Spinal cord (tissue), 10 donors: Measurements from ENCODE around the gene CXADR. TPM values are rescaled to one million over a fixed set of nuclear protein-coding genes. Genes with fewer than 3 reads are reported as not detected.

Experiments
- DNase-seq, 6 donors: peaks; one replicate each; pipeline versions ENCODE4 v3.0.0 to v3.0.0-alpha.2; 2013 to 2015; ENCODE audit warnings: low spot score in 6 of 6, low read depth in 4 of 6
- H3K27ac ChIP-seq: one replicate; pipeline ENCODE4 v1.5.1; 2013; ENCODE audit warnings: low read depth, low read length, control low read depth
- H3K27me3 ChIP-seq: one replicate; pipeline ENCODE4 v1.6.1; 2013; ENCODE audit warnings: low read length; ENCODE audit not compliant: control insufficient read depth, insufficient read depth
- H3K36me3 ChIP-seq: one replicate; pipeline ENCODE4 v1.6.1; 2013; ENCODE audit warnings: low read length; ENCODE audit not compliant: control insufficient read depth, insufficient read depth
- H3K4me1 ChIP-seq: one replicate; pipeline ENCODE4 v1.6.1; 2013; ENCODE audit warnings: low read length; ENCODE audit not compliant: control insufficient read depth, insufficient read depth
- H3K4me3 ChIP-seq: one replicate; pipeline ENCODE4 v1.5.1; 2013; ENCODE audit warnings: low read depth, low read length, control low read depth
- H3K9me3 ChIP-seq: one replicate; pipeline ENCODE4 v1.6.1; 2013; ENCODE audit warnings: low read length; ENCODE audit not compliant: control insufficient read depth, insufficient read depth
- WGBS: methylation state at CpG from one replicate; pipeline ENCODE4 v1.1.5; 2013; ENCODE audit warnings: missing lambda C conversion rate; ENCODE audit not compliant: insufficient coverage; 5-methylcytosine and 5-hydroxymethylcytosine counted together
- polyA plus RNA-seq, 2 donors: library from polyadenylated mRNA; unstranded; fragments of 120-200 nt; gene quantifications; one replicate each; pipeline ENCODE4 v1.2.1, GENCODE V29; 2013; ENCODE audit not compliant: insufficient read length in 2 of 2
- total RNA-seq, 2 donors: library from RNA; depleted of rRNA in 1 of 2; stranded (reverse); fragments of 120-200 nt in 1 of 2; fragments of >200 nt in 1 of 2; gene quantifications; one replicate each; pipeline versions ENCODE4 v1.2.3 to v1.2.4, GENCODE V29; 2013 to 2014
- donor health status: healthy.

CXADR gene
- total and polyA plus RNA-seq, 4 donors = 55.7 to 89.1 (median 70.6) TPM

GRCh38 chr21:17537299-17537698, 24.5 kb downstream of the CXADR start:
- Histone ChIP-seq H3K4me1 (no peaks in the 10 kb centered on the region), H3K27ac (no peak overlapping the region), H3K4me3 (no peak overlapping the region), H3K27me3 (no peaks in the 10 kb centered on the region), H3K9me3 (peaks cover 2% of the 10 kb centered on the region), H3K36me3 (peaks cover 2% of the 10 kb centered on the region)
- DNase-seq = peak in 1 of 6 donors; percentile 18
- no CpG with 5 or more reads among the region's 2 CpGs for WGBS

GRCh38 chr21:17538576-17538975, 25.7 kb downstream of the CXADR start:
- H3K27ac ChIP-seq = no peak overlapping the region
- DNase-seq = no peak
- H3K36me3 ChIP-seq = peaks cover 2% of the 10 kb centered on the region
- H3K4me1 ChIP-seq = no peaks in the 10 kb centered on the region
- H3K9me3 ChIP-seq = peaks cover 2% of the 10 kb centered on the region
- 100% methylated on average over 1 of the region's 2 CpGs for WGBS
- no peaks in the 10 kb centered on the region for H3K27me3 ChIP-seq
- H3K4me3 ChIP-seq = no peak overlapping the region

- DNase-seq = no peak
- Histone ChIP-seq H3K27ac (no peak overlapping the region), H3K4me1 (no peaks in the 10 kb centered on the region), H3K36me3 (peaks cover 2% of the 10 kb centered on the region), H3K27me3 (no peaks in the 10 kb centered on the region), H3K4me3 (no peak overlapping the region), H3K9me3 (peaks cover 2% of the 10 kb centered on the region)
- no CpG with 5 or more reads among the region's 1 CpG for WGBS
Measured at GRCh38 chr21:17539323-17539722, 26.5 kb downstream of the CXADR start.

GRCh38 chr21:17539743-17540341, 27.0 kb downstream of the CXADR start:
- WGBS = no CpG with 5 or more reads among the region's 9 CpGs
- H3K9me3 ChIP-seq = peaks cover 2% of the 10 kb centered on the region
- H3K4me1 ChIP-seq = no peaks in the 10 kb centered on the region
- no peaks in the 10 kb centered on the region for H3K27me3 ChIP-seq
- DNase-seq = no peak
- no peak overlapping the region for H3K27ac ChIP-seq
- H3K36me3 ChIP-seq = peaks cover 2% of the 10 kb centered on the region
- H3K4me3 ChIP-seq = no peak overlapping the region

- Histone ChIP-seq H3K4me1 (no peaks in the 10 kb centered on the region), H3K9me3 (peaks cover 2% of the 10 kb centered on the region), H3K36me3 (no peaks in the 10 kb centered on the region), H3K27ac (no peak overlapping the region), H3K27me3 (no peaks in the 10 kb centered on the region), H3K4me3 (no peak overlapping the region)
- no peak for DNase-seq
- WGBS = no CpG with 5 or more reads among the region's 4 CpGs
Measured at GRCh38 chr21:17540530-17540929, 27.7 kb downstream of the CXADR start.

GRCh38 chr21:17542371-17543011, 29.6 kb downstream of the CXADR start:
- no peaks in the 10 kb centered on the region for H3K4me1 ChIP-seq

GRCh38 chr21:17545007-17545406, 32.2 kb downstream of the CXADR start:
- Histone ChIP-seq H3K9me3 (no peaks in the 10 kb centered on the region), H3K36me3 (peaks cover 4% of the 10 kb centered on the region), H3K4me1 (no peaks in the 10 kb centered on the region), H3K4me3 (no peak overlapping the region), H3K27ac (no peak overlapping the region), H3K27me3 (no peaks in the 10 kb centered on the region)
- no peak for DNase-seq
- no CpG with 5 or more reads among the region's 1 CpG for WGBS

More at GRCh38 chr21:17542371-17543011, 29.6 kb downstream of the CXADR start:
- no peak overlapping the region for H3K4me3 ChIP-seq
- DNase-seq = peak in 3 of 6 donors; percentile 19 to 66 (median 61)
- H3K36me3 ChIP-seq = no peaks in the 10 kb centered on the region
- H3K9me3 ChIP-seq = peaks cover 2% of the 10 kb centered on the region
- H3K27ac ChIP-seq = no peak overlapping the region
- no CpG with 5 or more reads among the region's 5 CpGs for WGBS
- H3K27me3 ChIP-seq = no peaks in the 10 kb centered on the region

- 97% methylated on average over 6 of the region's 7 CpGs for WGBS
- no peaks in the 10 kb centered on the region for H3K27me3 ChIP-seq
Measured at GRCh38 chr21:17548262-17548661, 35.4 kb downstream of the CXADR start.

GRCh38 chr21:17550671-17551308, 37.9 kb downstream of the CXADR start:
- Histone ChIP-seq H3K27ac (no peak overlapping the region), H3K36me3 (peaks cover 4% of the 10 kb centered on the region), H3K4me1 (no peaks in the 10 kb centered on the region), H3K4me3 (no peak overlapping the region), H3K9me3 (no peaks in the 10 kb centered on the region), H3K27me3 (no peaks in the 10 kb centered on the region)
- 92% methylated on average over 2 of the region's 5 CpGs for WGBS
- no peak for DNase-seq

More at GRCh38 chr21:17548262-17548661, 35.4 kb downstream of the CXADR start:
- no peak overlapping the region for H3K27ac ChIP-seq
- no peak for DNase-seq
- no peak overlapping the region for H3K4me3 ChIP-seq
- no peaks in the 10 kb centered on the region for H3K9me3 ChIP-seq
- no peaks in the 10 kb centered on the region for H3K4me1 ChIP-seq
- peaks cover 4% of the 10 kb centered on the region for H3K36me3 ChIP-seq

- Histone ChIP-seq H3K36me3 (peaks cover 4% of the 10 kb centered on the region), H3K9me3 (no peaks in the 10 kb centered on the region)
Measured at GRCh38 chr21:17552410-17552809, 39.6 kb downstream of the CXADR start.

More at GRCh38 chr21:17552410-17552809, 39.6 kb downstream of the CXADR start:
- Histone ChIP-seq H3K27ac (no peak overlapping the region), H3K4me1 (no peaks in the 10 kb centered on the region), H3K4me3 (no peak overlapping the region), H3K27me3 (no peaks in the 10 kb centered on the region)
- DNase-seq = peak in 1 of 6 donors; percentile 20
